Measurements from ENCODE around the gene NLRC5.

DNA sequence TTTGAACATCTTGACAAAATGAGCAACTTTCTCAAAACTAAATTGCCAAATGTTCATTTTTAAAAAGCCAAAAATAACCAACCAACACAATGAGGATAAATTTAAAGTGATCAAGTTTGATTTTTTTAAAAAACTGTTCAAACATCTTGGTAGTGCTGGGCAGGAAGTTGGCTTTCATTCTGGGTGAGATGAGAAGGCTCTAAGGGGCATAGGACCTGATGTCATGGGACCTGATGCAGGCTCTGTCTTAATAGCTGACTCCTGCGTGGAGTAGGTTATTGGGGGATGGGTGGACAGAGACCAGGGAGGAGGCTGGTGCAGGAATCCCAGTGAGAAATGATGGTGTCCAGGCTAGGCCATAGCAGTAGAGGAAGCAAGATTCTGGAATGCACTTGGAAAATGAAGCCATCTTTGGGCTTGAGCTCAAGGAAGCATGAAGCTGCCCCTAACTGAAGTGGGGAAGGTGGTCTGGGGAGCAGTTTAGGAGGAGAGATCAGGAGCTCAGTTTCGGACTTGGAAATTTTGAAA lies 20.4 kb downstream of the NLRC5 start:
- TF ChIP-seq JUN (IDR thresholded peaks at IDR 0.05; ENCODE audit: borderline replicate concordance, insufficient read depth, insufficient read length, low read depth) (no peak), EZH2 (IDR thresholded peaks at IDR 0.05; ENCODE audit: borderline replicate concordance, low read depth, low read length, severe bottlenecking) (no peak), MYC (IDR thresholded peaks at IDR 0.05; ENCODE audit: low read depth, low read length) (no peak), POLR2AphosphoS5 (IDR thresholded peaks at IDR 0.05; ENCODE audit: insufficient read depth, low read depth, low read length) (no peak), POLR2A (IDR thresholded peaks at IDR 0.05; ENCODE audit: low read depth, low read length) (no peak), FOS (IDR thresholded peaks at IDR 0.05; ENCODE audit: borderline replicate concordance, insufficient read depth, low read length) (no peak), GATA2 (IDR thresholded peaks at IDR 0.05; ENCODE audit: insufficient read depth, insufficient read length, low read depth, low read length) (no peak)
- TF ChIP-seq, protein P1, sequence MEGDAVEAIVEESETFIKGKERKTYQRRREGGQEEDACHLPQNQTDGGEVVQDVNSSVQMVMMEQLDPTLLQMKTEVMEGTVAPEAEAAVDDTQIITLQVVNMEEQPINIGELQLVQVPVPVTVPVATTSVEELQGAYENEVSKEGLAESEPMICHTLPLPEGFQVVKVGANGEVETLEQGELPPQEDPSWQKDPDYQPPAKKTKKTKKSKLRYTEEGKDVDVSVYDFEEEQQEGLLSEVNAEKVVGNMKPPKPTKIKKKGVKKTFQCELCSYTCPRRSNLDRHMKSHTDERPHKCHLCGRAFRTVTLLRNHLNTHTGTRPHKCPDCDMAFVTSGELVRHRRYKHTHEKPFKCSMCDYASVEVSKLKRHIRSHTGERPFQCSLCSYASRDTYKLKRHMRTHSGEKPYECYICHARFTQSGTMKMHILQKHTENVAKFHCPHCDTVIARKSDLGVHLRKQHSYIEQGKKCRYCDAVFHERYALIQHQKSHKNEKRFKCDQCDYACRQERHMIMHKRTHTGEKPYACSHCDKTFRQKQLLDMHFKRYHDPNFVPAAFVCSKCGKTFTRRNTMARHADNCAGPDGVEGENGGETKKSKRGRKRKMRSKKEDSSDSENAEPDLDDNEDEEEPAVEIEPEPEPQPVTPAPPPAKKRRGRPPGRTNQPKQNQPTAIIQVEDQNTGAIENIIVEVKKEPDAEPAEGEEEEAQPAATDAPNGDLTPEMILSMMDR (IDR thresholded peaks at IDR 0.05; ENCODE audit: extremely low read depth in 1 of 2, insufficient read depth in 1 of 2, low read depth in 1 of 2, low read length in 2 of 2) = no peak
- TF ChIP-seq, protein P2, sequence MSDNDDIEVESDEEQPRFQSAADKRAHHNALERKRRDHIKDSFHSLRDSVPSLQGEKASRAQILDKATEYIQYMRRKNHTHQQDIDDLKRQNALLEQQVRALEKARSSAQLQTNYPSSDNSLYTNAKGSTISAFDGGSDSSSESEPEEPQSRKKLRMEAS (IDR thresholded peaks at IDR 0.05; ENCODE audit: insufficient read depth, insufficient read length) = no peak

All from endothelial cell of umbilical vein (primary cell).